Gastrocnemius medialis (tissue), 4 donors: ENCODE results near the gene CAMKK2. TPM values are rescaled to one million over a fixed set of nuclear protein-coding genes. Genes with fewer than 3 reads are reported as not detected.
A peak's percentile ranks its signal among the peaks of the same experiment; 100 is the strongest.

Source experiments
- ATAC-seq, 2 donors: fragments of 150-250 bp; one replicate each; pipeline ENCODE4 v1.9.1; 2016
- DNase-seq, 2 donors: peaks; one replicate each; pipeline ENCODE4 v3.0.0-alpha.2; 2019
- H3K27ac ChIP-seq, 4 donors: fragments of 200-600 bp; sonication (generic); 1 replicate in 1 of 4; 2 replicates in 3 of 4; pipeline ENCODE4 v1.5.1; 2016 to 2018; ENCODE audit warnings: mild to moderate bottlenecking in 2 of 4, moderate library complexity in 1 of 4
- H3K27me3 ChIP-seq, 3 donors: fragments of 200-600 bp; sonication (generic) in 2 of 3; 1 replicate in 1 of 3; 2 replicates in 2 of 3; pipeline versions ENCODE4 v1.5.1 to v1.6.0; 2016 to 2019; ENCODE audit warnings: mild to moderate bottlenecking in 1 of 3, moderate library complexity in 1 of 3
- H3K36me3 ChIP-seq, 2 donors: fragments of 200-600 bp; sonication (generic) in 1 of 2; one replicate each; pipeline ENCODE4 v1.5.1; 2017 to 2018
- H3K4me1 ChIP-seq, 2 donors: fragments of 200-600 bp; sonication (generic) in 1 of 2; one replicate each; pipeline ENCODE4 v1.5.1; 2016 to 2017; ENCODE audit warnings: mild to moderate bottlenecking in 2 of 2
- H3K4me3 ChIP-seq, 4 donors: fragments of 200-600 bp; sonication (generic) in 3 of 4; 1 replicate in 1 of 4; 2 replicates in 3 of 4; pipeline ENCODE4 v1.5.1; 2016 to 2019; ENCODE audit warnings: mild to moderate bottlenecking in 2 of 4
- H3K9me3 ChIP-seq, 3 donors: fragments of 200-600 bp; sonication (generic) in 2 of 3; 1 replicate in 1 of 3; 2 replicates in 2 of 3; pipeline ENCODE4 v1.5.1; 2016 to 2019
- POLR2A ChIP-seq, 2 donors: fragments of 450-650 bp; IDR thresholded peaks; one replicate each; pipeline ENCODE4 v1.6.1; 2017; ENCODE audit warnings: antibody characterized with exemption in 2 of 2, mild to moderate bottlenecking in 2 of 2, moderate library complexity in 2 of 2
- in situ Hi-C, 4 donors: fragments of 200-750 bp; cut with MboI; loops; one replicate each; pipeline versions ENCODE4 v1.15.0 to v1.8.0; 2017; ENCODE audit warnings: low sequenced_read_pairs in 4 of 4
- intact Hi-C: fragments of 100-400 bp; cut with DNase I; formaldehyde crosslinking; loops from one replicate; pipeline ENCODE4 v1.15.1; 2023; ENCODE audit warnings: low total_unique reads
- total RNA-seq, 4 donors: library from RNA; depleted of rRNA; stranded (reverse); fragments of >200 nt; gene quantifications; one replicate each; pipeline versions ENCODE4 v1.1.0 to v1.2.3, GENCODE V29; 2016
- TF ChIP-seq, protein P1 (sequence below), 5 experiments: fragments of 450-650 bp in 3 of 5; fragments of 200-600 bp in 2 of 5; sonication (generic) in 2 of 5; IDR thresholded peaks in 4 of 5; conservative IDR thresholded peaks in 1 of 5; 1 replicate in 4 of 5; 2 replicates in 1 of 5; pipeline ENCODE4 v1.5.1; 2016 to 2019; ENCODE audit warnings: antibody characterized with exemption in 5 of 5, mild to moderate bottlenecking in 3 of 5, moderate library complexity in 3 of 5

CAMKK2 gene
- total RNA-seq, 4 donors from 2014 or later = 6.0 to 10.2 (median 7.5) TPM

DNA sequence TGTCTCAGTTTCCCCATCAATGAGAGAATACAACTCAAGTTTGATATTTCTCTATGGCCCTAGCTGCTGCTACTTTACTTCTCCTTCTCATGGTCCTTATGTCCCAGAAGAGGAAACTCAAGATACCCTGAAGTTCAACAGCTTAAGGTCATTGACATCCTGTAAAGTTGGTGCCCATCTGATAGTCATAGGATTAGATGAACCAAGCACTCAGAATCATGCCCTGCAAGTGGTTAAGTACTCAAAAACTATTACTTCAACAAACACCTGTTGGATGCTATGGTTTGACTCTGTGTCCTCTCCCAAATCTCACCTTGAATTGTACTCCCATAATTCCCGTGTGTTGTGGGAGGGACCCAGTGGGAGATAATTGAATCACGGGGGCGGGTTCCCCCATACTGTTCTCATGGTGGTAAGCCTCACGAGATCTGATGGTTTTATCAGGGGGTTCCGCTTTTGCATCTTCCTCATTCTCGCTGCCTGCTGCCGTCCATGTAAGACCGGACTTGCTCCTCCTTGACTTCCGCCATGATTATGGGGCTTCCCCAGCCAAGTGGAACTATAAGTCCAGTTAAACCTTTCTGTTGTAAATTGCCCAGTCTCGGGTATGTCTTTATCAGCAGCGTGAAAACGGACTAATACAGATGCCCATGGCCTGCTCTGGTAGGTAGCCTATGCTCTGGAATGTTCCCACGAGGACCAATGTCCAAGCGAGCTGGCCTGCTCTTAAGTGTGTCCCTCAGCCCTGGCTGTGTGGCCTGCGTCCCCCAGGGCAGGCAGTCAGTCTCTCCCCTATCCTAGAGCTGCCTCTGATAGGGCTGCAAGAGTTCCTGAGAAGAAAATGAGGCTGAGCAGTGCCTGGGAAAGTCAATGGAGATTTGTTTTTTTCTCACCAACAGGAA, 18.1 kb downstream of the CAMKK2 start:
- H3K4me3 ChIP-seq = no peak overlapping the region
- H3K36me3 ChIP-seq = peaks cover 0 to 4% of the 10 kb centered on the region in 2 donors
- no peak for ATAC-seq
- no peaks in the 10 kb centered on the region for H3K9me3 ChIP-seq
- peak overlapping the region in 3 of 4 donors; percentile 6 to 59 (median 33) for H3K27ac ChIP-seq
- intact Hi-C loops (no loop called here), in situ Hi-C loops (no loop called here)
- TF ChIP-seq POLR2A (IDR thresholded peaks at IDR 0.05) = no peak
- TF ChIP-seq, protein P1, sequence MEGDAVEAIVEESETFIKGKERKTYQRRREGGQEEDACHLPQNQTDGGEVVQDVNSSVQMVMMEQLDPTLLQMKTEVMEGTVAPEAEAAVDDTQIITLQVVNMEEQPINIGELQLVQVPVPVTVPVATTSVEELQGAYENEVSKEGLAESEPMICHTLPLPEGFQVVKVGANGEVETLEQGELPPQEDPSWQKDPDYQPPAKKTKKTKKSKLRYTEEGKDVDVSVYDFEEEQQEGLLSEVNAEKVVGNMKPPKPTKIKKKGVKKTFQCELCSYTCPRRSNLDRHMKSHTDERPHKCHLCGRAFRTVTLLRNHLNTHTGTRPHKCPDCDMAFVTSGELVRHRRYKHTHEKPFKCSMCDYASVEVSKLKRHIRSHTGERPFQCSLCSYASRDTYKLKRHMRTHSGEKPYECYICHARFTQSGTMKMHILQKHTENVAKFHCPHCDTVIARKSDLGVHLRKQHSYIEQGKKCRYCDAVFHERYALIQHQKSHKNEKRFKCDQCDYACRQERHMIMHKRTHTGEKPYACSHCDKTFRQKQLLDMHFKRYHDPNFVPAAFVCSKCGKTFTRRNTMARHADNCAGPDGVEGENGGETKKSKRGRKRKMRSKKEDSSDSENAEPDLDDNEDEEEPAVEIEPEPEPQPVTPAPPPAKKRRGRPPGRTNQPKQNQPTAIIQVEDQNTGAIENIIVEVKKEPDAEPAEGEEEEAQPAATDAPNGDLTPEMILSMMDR (IDR thresholded peaks at IDR 0.05 in 4 of 5, conservative IDR thresholded peaks at IDR 0.05 in 1 of 5) = no peak
- peak in 1 of 2 donors; percentile 35 for DNase-seq
- H3K27me3 ChIP-seq = no peaks in the 10 kb centered on the region
- peaks cover 0 to 12% of the 10 kb centered on the region in 2 donors for H3K4me1 ChIP-seq

DNA sequence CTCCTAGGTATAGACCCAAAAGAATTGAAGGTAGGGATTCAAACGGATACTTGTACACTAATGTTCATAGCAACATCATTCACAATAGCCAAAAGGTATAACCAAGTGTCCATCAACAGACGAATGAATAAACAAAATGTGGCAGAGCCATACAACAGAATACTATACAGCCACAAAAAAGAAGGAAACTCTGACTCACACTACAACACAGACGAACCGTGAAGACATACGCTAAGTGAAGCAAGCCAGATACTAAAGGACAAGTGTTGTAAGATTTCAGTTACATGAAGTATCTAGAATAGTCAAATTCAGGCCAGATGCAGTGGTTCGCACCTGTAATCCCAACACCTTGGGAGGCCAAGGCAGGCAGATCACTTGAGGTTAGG, 19.1 kb downstream of the CAMKK2 start:
- DNase-seq = no peak
- no peak overlapping the region for H3K27ac ChIP-seq

GRCh38 chr12:121274036-121274763, 22.3 kb downstream of the CAMKK2 start:
- TF ChIP-seq POLR2A (IDR thresholded peaks at IDR 0.05) = no peak
- TF ChIP-seq, protein P1 (IDR thresholded peaks at IDR 0.05 in 4 of 5, conservative IDR thresholded peaks at IDR 0.05 in 1 of 5) = no peak
- Histone ChIP-seq H3K27ac (no peak overlapping the region), H3K4me3 (no peak overlapping the region), H3K4me1 (peaks cover 0 to 4% of the 10 kb centered on the region in 2 donors), H3K36me3 (peaks cover 3 to 14% of the 10 kb centered on the region in 2 donors), H3K27me3 (no peaks in the 10 kb centered on the region), H3K9me3 (no peaks in the 10 kb centered on the region)
- intact Hi-C loops = no loop called here
- no peak for ATAC-seq
- in situ Hi-C loops = no loop called here
- DNase-seq = no peak

More for the DNA sequence above, 19.1 kb downstream of the CAMKK2 start:
- H3K4me3 ChIP-seq = no peak overlapping the region
- no peaks in the 10 kb centered on the region for H3K27me3 ChIP-seq
- in situ Hi-C loops = no loop called here
- H3K9me3 ChIP-seq = no peaks in the 10 kb centered on the region
- TF ChIP-seq, protein P1 (IDR thresholded peaks at IDR 0.05 in 4 of 5, conservative IDR thresholded peaks at IDR 0.05 in 1 of 5) = no peak
- no peak for TF ChIP-seq POLR2A (IDR thresholded peaks at IDR 0.05)
- intact Hi-C loops = no loop called here
- no peak for ATAC-seq
- peaks cover 0 to 12% of the 10 kb centered on the region in 2 donors for H3K4me1 ChIP-seq
- H3K36me3 ChIP-seq = peaks cover 0 to 4% of the 10 kb centered on the region in 2 donors

GRCh38 chr12:121273364-121273896, 23.1 kb downstream of the CAMKK2 start:
- no peak overlapping the region for H3K4me3 ChIP-seq
- H3K36me3 ChIP-seq = peaks cover 3 to 16% of the 10 kb centered on the region in 2 donors
- no peaks in the 10 kb centered on the region for H3K27me3 ChIP-seq
- TF ChIP-seq POLR2A (IDR thresholded peaks at IDR 0.05) = no peak
- TF ChIP-seq, protein P1 (IDR thresholded peaks at IDR 0.05 in 4 of 5, conservative IDR thresholded peaks at IDR 0.05 in 1 of 5) = no peak
- DNase-seq = no peak
- H3K9me3 ChIP-seq = no peaks in the 10 kb centered on the region
- no peak overlapping the region for H3K27ac ChIP-seq
- H3K4me1 ChIP-seq = no peaks in the 10 kb centered on the region
- in situ Hi-C loops = no loop called here
- intact Hi-C loops = no loop called here
- ATAC-seq = no peak
